HG03575 (cell line): Measurements from ENCODE around the gene UGT3A1.
A peak's percentile ranks its signal among the peaks of the same experiment; 100 is the strongest.

Source experiments
- ATAC-seq: cut with Tn5 transposase; IDR thresholded peaks from one replicate; pipeline ENCODE4 v1.9.1; 2021; ENCODE audit not compliant: unreplicated experiment, insufficient number of reproducible peaks, low FRiP score; ENCODE audit errors: extremely low read depth

The UGT3A1 gene

DNA sequence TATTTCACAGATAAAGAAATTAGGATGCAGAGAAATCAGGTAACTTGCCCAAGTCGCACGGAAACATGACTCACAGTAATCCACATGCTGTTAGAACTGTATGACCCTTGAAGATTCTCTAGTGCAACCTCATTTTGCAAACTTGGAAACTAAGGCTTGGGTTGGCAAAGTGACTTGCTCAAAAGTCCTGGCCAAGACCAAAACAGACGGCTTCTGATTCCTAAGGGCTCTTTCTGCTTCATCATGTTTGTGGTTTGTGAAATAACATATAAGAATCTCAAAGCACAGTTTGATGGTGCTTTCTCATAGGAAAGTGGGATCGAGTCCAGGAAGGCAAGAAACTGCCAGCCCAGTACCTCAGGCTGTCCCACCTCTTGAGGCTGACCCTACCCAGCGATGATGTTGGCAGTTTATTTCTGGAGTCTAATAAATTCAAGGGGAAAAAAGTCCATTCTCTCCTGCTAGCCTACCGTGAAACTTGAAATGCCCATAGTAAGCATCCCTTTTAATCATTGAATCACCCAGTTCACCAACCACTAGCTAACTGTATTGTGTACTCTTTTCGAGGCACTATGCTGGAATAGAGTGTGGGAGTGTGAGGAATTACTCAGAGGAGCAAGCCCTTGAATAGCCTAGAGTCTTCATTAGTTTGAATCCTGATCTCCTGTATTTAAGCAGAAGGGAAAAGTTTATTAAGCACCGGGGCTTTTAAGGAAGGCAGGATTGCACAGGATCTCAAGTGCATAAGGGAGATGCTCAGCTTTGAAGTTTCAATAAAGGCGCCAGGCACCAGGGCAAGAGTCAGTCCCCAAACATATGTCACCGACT, 66.9 kb downstream of the UGT3A1 start:
- ATAC-seq, result no peak

DNA sequence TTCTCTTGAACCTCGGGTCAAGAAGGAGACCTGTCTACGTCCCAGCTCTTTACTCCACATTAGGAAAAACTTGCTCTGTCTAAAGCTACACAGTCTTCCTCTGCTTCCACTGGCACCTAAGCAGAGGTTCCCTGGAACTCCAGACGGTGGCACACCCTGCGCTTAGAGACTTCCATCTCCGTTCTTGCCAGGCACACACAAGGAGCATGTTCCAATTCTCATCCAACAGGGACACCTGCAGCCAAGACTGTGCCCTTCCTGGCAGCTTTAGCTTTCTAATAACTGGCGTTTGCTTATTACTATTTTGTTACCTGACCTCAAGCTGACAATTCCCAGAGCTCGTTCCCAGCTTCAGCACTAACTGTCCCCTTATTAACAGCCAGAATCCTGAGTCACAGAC, 68.7 kb downstream of the UGT3A1 start:
- no peak for ATAC-seq

DNA sequence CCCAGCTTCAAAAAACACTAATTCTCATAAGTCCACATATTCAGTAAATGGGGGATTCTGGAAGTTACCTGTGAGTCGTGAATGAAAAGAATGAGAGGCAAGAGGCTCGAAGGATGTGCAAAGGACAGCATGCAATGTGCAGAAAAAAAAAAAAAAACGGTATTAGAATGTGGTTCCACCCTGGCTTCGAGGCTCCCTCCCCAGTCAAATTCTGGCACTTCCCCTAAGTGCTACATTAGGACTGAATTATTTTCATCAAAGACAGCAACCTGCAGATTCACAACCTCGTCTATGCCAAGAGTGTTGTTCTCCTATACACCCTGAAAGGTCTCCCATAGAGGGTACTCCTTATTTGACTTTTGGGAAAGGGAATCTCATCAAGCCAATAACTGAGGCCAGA, 69.3 kb downstream of the UGT3A1 start:
- ATAC-seq, result no peak

DNA sequence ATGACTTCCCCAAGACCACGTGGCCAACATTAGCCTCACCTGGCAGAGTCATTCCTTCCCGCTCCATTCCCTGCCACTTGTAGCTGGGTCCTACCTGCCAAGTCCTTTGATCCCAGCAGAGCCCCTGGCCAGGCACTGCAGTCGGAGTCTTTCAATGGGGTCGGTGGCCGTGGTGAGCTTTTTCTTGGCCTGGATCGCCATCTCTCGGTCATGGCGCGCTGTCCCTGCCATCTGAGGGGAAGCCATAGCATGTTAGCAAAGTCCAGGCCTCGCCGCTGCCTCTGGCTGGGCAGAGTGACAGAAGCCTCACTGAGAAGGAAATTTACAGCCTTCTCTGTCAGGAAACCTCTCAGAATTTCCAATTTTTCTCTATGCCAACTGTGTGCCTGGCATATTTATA, 70.3 kb downstream of the UGT3A1 start:
- ATAC-seq, result no peak

DNA sequence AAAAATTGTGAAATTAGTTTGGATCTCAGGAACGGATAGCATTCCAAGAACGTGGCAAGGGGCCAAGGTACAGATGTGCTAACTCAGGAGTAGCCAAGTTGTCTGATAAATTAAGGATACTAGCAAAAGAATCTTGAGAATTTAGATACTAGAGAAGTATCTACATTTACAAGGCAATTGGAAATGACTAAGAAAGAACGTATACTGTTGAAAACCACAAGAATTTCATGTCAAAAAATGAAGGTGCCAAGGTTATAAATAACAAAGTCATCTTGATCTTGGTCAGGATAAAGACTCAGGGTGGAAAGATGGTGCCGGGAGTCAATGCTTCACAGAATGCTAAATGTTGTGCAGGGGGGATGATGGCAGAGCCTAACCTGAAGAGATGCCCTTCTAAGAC, 72.0 kb downstream of the UGT3A1 start:
- ATAC-seq, result no peak

DNA sequence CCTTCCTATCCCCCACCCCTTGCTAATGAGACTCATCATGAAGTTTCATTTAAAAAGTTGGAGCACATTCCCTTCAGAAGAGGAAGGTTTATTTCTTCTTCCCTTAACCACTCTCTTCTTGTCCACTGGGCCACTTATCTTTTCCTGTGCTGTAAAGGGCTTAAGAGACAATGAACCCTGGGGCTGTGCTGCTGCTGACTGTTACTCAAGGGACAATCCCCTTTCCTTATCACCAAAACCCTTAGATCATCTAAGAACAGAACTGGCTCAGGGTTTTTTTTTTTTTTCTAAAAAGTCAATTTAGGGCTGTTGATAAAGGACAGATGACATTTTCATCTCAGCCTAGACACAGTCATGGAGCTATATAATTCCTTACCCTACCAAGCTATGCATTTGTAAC, 82.4 kb downstream of the UGT3A1 start:
- no peak for ATAC-seq

DNA sequence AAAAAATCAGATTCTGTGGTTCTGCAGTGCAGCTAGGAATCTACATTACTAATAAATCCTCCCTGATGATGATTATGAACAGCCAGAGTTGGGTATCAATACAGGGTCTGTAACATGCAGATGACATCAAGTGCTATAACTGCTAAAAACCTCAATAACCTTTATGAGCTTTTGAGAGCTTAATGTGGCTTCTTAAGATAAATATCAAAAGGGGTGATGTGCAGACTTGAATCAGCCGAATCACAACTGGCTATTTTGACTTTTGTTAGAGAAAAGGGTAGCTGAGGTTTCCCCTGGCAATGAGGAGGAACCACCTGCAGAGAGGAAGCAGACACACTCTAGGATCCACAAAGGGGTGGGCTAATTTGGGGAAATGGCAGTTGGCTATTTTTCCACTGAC, 83.0 kb downstream of the UGT3A1 start:
- no peak for ATAC-seq

DNA sequence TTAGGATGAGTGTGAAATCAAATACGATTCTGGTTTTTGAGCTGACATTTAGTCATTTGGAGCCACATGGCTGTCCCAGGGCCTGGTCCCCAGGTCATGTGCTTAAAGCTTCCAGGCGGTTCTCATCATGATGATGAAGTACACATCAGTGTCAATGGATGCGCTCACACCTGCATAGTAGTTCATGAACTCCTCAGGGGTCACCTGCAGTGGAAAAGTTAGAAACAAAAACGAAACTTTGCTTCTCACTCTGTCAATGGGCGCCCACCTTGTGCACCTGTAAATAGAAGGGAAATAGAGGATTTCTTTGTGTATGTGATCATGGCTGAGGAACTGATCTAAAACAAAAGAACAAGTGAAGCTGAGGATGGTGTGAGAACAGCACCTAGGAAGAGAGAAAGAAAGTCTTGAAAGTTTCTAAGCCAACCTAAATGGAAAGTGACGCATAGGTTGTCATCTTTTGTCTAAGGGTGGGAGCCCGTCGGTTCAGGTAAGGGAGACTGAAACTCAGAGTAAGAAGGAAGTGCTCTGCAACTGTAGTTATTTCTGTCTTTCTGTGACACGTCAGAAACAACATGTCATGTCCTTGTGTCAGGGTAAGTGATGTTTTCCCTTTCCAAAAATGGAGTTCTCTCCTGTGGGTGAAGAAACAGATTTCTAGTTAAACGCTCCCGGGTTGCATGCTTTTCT, 86.6 kb downstream of the UGT3A1 start:
- peak; percentile 36 for ATAC-seq

DNA sequence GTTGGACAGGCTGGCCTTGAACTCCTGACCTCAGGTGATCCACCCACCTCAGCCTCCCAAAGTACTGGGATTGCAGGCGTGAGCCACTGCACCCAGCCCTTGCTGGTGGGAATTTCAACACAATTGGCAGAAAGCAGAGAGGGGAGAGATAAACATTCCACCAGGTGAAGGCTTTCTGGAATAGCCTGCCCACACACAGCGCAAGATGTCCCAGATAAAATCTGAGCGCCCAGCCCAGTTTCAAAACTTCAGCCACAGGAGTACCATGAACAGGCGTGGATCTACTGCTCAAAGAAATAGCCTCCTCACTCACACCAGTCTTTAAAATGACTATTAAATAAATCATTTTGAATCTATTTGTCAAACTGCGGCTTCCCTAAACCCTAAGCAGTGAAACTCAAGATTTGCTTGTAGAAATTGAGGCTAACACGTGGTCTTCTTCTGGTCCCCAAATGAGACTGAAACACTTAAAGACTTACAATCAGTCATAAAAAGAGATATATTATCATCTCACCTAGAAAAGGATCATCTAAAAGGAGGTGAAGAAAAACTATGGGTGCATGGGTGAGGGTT, 87.5 kb downstream of the UGT3A1 start:
- no peak for ATAC-seq

DNA sequence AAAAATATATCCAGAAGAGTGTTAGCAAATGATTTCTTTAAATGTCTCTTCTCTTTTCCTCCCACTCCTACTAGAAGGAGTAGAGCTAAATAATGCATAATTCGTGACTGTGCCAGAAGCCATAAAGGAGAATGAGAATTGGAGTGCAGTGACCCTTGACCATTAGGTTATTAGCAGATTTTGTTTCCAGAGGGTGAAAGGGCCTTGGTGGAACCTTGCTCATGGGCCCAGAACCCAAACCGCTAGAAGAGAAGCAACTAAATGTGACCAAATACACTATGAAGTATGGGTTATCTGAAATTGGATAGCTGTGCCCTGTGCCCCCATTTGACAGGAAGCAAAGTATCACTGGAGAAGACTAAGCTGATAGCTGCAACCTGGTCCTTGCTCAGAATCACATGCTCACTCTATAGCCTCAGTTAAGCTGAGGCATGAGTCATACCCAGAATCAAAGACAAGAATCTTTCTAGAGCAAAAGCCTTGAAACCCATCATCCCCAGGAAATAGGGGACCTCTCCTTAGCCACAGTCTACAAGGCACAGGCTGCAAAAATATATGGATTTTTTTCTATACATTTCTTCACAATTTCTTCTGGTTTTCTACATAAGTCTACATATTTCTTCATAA, 89.0 kb downstream of the UGT3A1 start:
- ATAC-seq, result peak; percentile 53
